Measurements from ENCODE around the gene UCP3.

DNA sequence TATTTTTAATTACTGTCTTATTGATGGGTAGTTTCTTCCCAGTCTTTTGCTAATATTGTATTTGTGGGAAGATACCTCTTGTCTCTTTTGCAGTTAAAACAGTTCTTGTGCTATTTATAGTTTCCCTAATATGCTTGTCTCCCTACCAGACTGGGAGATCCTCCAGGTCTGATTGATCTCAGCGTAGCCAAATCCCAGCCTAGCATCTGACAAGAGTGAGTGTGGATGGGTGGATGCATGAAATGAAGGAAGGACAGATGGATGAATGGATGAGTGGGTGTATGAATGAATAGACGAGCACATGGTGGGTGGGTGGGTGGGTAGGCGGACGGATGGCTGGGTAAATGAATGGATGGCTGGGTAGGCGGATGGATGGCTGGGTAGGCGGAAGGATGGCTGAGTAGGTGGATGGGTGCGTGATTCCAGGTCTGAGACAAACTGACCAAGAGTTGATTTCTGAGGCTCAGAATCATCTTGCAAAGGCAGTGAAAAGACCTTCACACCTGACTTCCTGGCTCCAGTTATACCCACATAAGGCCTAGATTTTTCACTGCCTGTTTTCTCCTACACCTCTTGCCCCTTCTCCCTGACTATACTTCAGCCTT is 46.7 kb downstream of the UCP3 start:
- TF ChIP-seq, protein P1, sequence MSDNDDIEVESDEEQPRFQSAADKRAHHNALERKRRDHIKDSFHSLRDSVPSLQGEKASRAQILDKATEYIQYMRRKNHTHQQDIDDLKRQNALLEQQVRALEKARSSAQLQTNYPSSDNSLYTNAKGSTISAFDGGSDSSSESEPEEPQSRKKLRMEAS (IDR thresholded peaks at IDR 0.05) = no peak
- TF ChIP-seq CTCF (IDR thresholded peaks at IDR 0.05; ENCODE audit: low read depth, low read length, missing input control) = no peak
